Stimulated activated CD4-positive, alpha-beta T cell treated with anti-CD3 and anti-CD28 coated beads, Interleukin-12 subunit alpha, Interleukin-12 subunit beta, amount 100 ng/mL, for 48 hours (primary cell): ENCODE measurements around the gene CMC1.
"Not testable (repeated sequence)": the region's sequence is repeated elsewhere in the genome, so short reads cannot be mapped to it uniquely, and the experiment has no call there.

Experiments
- DNase-seq, 3 donors: peaks; one replicate each; pipeline ENCODE4 v3.0.0-alpha.2; 2020; ENCODE audit warnings: low read depth in 2 of 3, low spot score in 1 of 3

The CMC1 gene, protein sequence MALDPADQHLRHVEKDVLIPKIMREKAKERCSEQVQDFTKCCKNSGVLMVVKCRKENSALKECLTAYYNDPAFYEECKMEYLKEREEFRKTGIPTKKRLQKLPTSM

DNA sequence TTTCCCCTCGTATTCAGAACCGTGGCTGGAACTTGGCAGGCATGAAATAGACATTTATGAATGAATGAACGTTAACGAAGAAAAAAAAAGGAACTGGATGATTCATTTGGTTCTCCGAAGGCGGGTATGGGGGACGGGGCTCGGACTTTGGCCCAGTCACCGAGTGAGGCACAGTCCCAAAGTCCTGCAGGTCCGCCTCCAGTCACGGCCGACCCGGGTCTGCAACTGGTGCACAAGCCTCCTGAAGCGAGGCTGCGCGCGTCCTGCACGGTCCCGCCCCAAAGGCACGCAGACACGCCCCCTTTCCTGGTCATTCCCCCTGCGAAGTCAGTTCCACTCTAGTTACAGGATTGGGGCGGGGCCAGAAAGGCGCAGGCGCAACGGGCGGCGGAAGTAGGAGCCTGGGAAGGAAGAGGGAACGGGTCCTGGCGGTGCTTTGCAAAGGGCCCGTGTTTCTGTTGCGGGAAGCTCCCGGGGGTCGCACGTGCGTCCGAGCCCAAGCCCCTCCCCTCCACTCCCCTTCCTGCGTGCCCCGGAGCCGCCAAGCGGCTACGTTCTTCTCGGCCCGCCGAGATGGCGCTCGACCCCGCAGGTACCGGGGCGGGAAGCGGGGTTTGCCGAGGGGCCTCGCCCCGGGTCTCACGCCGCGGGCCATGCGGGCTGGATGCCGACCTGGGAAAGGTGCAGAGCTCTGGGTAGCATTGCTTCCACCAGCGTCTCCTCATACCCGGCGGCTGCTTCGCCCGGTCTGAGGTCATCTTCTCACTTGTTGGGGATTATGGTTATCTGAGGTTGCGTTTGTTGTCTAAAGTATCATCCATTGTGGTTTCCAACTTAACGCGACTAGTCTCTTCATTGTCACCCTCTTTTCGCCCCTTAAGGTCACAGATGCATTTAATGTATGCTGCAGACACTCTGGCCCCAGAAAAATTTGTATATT lies at the start of gene CMC1:
Gene CMC1 (plus strand): TSS at position 399 of the 940 bp plus-strand sequence. CDS start 175 bp downstream, at position 574.
- DNase-seq: peak; percentile 89 to 95 (median 92)

DNA sequence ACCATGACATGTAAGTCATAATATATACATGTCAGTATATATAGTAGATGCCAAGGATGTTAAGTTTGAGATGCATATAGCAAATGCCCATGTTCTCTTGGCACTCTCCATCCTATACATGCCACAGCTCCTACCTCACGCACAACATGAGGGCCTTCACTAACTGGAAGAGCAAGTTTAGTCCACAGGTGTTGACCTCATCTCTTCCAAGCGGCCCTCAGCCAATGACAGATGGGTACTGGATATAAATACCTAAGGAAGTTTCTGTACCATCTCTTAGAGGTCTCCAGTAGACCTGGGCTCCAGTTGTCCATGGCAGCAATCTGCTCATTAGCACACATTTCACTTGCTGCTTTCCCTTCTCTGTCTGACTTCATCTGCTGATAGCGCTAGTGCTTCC lies 43.3 kb upstream of the CMC1 start:
- no peak for DNase-seq

DNA sequence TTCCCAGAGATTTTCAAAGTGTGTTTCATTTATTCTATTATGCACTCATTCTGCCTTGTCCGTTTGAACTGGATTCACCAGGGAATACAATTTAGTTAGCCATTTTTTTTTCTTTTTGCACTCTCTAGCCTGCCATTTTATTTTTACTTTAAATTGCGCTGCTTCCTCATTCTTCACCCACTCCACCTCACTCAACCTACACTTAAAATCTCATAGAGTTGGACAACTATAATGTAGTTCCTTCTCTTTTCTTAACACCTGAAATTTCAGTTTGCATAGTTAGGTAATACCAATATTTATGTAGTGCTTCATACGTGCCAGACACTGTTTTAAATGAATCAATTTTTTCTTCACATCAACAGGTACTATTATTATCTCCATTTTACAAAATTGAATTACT lies 42.4 kb upstream of the CMC1 start:
- no peak for DNase-seq

DNA sequence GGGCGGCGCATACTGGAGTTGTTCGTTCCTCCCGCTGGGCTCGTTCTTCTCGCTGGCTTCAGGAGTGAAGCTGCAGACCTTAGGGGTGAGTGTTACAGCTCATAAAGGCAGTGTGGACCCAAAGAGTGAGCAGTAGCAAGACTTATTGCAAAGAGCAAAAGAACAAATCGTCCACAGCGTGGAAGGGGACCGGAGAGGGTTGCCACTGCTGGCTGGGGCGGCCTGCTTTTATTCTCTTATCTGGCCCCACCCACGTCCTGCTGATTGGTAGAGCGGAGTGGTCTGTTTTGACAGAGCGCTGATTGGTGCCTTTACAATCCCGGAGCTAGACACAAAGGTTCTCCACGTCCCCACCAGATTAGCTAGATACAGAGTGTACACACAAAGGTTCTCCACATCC lies 41.8 kb upstream of the CMC1 start:
- DNase-seq: not testable (repeated sequence)

DNA sequence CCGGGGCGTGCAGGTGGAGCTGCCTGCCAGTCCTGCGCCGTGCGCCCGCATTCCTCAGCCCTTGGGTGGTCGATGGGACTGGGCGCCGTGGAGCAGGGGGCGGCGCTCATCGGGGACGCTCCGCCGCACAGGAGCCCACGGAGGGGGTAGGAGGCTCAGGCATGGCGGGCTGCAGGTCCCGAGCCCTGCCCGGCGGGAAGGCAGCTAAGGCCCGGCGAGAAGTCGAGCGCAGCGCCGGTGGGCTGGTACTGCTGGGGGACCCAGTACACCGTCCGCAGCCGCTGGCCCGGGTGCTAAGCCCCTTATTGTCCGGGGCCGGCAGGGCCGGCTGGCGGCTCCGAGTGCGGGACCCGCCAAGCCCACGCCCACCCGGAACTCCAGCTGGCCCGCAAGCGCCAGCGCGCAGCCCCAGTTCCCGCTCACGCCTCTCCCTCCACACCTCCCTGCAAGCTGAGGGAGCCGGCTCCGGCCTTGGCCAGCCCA lies 41.0 kb upstream of the CMC1 start:
- not testable (repeated sequence) for DNase-seq

DNA sequence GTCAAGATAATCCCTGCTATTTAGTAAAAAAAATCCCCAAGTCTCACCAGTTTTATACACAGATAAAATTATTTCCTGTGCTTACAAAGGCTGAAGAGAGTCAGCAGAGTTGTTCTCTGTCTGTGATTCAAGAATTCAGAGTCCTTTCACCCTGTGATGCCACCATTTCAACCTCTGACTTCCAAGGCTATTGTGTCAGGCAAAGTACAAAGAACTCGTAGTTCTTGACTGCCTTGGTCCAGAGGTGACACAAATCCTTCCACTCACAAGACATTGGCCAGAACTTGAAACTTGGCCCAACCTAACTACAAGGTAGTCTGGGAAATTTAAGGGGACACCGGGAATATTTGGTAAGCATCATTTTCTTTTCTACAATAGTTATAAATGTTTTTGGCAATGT lies 34.9 kb upstream of the CMC1 start:
- DNase-seq: no peak

DNA sequence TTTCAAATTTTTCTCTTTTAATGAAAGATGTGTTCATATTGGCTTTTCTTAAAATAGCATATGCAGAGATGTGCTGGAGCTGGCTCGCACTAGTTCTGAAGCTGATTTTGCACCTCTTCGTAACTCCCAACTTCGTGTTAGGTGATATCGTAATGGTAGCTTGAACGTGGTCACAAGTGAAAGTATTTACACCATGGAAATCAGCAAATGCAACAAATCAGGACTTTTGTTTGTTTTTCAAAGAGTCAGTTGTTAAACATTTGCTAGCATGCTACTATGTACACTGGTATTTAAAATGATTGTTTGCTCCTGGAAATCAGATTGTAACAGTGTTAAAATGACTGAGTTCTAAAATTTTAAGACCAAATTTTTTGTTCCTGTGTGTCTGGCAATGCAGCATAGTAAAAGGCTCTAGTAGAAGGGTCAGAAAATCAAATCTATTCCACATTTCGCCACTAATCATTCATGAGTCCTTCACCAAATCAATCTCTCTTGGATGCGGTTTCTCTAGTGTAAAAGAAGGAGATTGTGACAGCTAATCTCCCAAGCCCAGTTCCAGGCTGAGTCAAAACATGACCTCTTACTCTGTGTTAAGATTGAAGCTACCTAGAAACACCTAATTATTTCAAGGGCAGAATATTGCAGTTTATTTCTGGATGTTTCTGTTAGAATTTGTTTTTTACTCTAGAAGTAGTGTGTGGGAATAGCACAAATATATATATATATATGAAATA lies 34.3 kb upstream of the CMC1 start:
- no peak for DNase-seq

DNA sequence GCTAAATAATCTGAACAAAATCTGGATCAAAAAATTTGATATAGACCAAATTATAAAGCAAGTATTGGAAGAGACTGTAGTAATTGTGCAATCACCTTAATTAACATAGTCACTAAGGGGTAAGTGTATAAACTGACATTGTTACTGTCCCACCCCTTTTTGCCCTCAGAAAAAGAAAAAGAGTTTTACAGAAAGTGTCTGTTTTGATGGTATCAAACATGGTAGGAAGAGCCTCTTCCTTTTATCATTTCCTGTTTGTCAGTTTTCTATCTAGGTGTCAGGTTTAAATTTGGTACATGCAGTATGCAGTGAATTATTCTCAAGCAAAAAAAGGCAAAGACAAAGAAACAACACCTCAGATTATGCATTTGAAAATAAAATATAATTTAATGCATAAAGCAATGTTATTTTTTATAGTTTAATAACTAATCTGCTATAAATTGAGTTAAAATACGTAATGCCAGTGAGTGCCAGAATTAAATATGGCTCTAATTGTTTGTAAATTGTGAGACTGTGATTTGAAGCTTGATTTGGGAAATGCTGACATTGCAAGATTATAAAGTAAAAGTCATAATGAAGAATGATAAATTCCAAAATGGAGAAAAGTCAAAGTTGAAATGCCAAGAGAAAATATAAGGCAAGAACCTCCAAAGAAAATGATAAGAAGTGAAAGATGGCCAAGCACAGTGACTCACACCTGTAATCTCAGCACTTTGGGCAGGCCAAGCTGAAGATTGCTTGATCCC lies 30.3 kb upstream of the CMC1 start:
- no peak for DNase-seq

DNA sequence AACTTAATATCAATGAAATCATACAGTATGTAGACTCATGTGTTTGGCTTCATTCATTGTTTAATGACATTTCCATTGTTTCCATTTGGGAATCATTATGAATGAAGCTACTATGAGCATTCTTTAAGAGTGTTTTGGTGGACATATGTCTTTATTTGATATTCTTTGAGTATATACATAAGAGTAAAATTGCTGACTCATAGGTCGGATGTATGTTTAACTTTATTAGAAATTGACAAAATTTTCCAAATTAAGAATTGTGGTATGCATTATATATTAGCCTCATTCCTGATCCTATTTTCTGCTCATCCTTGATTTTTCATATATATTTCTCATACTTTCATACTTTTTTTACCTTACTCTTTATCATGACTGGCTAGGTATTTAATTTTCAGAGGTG lies 28.7 kb upstream of the CMC1 start:
- DNase-seq: no peak

DNA sequence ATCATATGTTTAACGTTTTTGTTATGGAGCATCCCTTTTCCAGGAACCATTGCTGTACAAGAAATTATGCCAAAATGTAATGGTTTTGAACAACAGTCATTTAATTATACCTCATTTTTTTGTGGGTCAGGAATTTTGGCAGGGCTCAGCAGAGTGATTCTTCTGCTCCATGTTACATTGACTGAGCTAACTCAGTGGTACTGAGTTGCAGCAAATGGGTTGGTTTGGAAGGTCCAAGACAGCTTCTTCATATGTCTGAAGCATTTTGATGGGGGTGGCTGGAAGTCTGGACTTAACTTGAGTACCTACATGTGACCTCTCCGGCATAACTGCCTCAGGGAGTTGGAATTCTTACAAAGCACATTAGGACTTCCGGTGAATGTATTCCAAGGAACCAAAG lies 26.0 kb upstream of the CMC1 start:
- DNase-seq: no peak

DNA sequence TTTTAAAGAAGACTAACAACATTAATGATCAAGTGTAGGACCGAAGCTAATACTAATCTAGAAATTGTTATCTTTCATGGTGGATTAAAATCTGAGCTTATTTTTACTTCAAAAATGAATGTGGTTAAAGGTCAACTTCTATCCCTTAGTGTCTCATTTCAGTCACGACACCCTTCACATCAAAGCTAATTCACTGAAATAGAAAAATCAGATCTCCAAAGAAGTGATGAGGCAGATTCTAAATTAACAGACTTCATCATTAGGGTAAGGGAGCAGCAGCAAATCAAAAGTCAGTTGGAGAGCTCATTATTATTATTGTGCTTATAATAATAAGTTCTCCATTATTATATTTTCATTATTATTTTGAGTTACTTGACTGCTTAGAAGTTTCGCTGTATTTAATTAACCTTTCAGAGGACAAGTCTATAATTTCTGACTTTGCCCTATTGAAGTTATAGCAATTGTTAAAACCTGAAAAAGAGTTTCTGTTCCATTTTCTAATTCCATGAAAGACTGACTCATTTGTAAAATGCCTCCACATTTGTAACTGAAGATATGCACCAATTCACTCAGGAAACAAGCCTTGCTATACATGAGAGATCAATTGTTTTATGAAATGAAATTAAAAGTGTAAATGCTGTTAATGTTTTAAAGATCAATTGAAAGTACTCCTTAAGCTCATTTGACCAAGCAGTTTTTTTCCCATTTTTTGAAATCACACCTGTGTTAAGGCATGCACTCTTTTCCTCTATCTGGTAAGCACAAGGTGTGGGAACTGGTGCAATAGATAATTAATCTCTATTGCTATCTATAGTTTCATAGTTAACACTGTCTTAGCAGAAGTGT lies 23.1 kb upstream of the CMC1 start:
- DNase-seq: no peak

DNA sequence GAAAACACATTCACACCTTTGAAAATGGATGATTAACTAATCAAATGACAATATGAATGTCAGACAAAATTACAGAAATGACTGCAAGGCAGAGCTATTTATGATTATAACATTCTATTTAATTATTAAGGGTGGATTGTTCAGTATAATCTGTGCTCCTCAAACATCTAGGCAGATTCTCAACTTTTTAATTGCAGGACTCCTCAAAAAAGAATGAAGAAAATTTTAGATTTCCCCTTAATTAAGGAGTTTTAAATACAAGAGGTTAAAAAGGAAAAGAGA lies 22.6 kb upstream of the CMC1 start:
- DNase-seq: no peak

DNA sequence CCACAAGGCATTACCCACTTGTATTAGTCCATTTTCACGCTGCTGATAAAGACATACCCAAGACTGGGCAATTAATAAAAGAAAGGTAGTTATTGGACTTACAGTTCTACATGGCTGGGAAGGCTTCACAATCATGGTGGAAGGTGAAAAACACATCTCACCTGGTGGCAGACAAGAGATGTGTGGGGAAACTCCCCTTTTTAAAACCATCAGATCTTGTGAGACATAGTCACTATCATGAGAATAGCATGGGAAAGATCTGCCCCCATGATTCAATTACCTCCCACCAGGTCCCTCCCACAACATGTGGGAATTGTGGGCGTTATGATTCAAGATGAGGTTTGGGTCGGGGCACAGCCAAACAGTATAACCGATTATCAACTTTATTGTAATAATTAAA lies 17.0 kb upstream of the CMC1 start:
- no peak for DNase-seq

DNA sequence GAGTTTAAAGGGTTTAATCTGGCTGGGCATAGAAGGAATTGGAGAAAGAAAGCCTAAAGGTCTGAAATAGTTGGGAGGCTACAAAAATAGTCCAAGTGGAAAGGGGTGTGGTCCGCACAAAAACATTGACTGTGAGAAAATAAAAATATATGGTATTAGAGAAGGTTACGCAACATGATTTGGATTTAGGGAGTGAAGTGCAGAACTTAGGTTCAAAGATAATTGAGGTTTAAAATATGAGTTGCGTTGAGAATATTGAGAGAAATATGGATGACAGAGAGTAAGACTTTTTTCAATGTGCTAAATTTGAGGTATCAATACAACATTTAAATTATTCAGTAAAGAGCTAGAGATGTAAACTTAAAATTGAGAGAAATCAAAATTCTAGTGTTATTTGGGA lies 15.4 kb upstream of the CMC1 start:
- no peak for DNase-seq

DNA sequence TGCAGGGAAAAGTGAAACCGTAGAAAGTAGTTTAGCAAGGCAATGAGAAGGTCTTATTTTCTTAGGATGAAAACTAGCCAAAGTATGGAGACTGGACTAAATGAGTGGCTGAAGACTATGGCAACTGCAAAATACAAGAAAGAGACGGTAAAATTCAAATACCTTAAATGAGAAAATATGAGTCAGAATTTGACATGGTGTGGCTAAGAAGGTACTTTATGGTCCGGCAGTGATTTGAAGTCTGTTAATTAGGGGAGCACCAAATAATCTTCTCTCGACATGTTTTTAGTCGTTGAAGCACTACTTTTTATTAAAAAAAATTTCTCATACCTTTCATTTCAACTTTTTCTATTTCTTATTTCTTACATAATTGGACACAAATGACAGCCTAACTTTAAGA lies 12.8 kb upstream of the CMC1 start:
- no peak for DNase-seq

DNA sequence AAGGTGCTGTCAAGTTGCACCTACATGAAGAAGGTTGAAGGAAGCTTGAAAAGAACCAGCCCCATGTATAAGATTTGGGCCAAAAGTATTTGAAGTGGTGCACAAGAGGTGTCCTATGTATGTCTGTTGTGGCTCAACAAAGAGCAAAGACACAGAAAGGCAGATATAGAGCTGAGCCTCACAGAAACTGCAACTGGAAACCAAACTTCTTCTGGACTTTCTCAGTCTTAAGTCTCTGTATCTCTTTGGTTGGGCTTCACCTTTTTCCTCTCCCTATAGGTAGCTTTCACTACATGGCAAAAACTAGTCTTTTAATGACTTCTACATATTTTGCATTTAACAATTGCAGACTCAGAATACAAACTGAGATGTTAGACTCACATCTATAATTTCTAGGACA lies 8.8 kb upstream of the CMC1 start:
- DNase-seq: no peak

DNA sequence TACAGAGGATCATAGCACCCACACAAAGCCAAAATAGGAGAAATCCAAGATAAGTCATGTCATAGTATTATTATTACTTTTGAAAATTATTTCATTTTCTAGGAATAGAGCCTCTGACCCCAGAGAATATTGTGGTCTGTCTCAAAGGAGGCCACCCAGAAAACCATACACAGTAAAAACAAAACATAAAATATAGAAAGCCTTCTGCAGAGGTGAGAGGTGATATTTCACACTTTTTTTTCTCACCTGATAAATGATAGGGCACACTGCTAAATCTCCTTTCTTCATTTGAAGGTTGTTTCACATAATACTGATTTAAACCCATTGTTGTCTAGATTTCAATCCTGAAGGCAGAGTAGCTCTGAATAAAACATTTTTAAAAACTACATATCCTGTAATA lies 7.0 kb upstream of the CMC1 start:
- DNase-seq: no peak

DNA sequence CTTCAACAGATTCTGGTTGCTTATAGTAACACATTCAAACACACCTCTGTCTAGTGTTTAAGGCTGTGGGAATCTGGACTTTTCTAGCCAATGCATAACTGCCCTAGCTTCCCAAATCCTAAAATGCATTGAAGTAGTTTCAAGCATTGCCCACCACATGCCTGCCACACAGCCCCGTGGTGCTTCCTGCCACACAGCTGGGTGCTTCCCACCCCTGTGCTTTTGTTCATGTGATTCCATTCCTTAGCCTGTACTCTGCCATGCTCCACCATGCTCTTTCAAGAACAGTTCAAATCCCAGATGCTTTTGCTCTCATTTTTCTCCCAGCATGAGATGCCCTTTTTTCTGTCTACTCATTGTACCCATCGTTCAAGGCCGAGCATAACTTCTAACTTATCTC lies 2.3 kb upstream of the CMC1 start:
- no peak for DNase-seq

DNA sequence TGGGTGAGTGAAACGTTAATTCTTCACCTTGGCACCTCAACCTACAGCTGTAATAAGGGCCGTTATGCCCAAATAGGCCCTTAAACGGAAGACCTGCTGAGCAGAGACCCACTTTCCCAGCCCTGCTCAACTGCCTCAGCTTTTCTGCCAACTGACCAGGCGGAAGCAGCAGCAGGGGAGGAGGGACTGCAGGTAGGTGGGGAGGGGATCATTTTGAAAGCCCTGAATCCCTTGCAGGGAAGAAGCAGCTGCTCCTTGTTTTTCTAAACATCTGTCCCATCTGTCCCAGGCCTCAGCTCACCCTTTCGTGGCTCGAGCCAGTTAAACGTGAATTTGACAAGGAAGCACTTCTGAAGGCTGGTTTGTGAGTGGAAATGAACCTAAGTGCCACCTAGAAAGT lies 978 bp upstream of the CMC1 start:
- DNase-seq: no peak

DNA sequence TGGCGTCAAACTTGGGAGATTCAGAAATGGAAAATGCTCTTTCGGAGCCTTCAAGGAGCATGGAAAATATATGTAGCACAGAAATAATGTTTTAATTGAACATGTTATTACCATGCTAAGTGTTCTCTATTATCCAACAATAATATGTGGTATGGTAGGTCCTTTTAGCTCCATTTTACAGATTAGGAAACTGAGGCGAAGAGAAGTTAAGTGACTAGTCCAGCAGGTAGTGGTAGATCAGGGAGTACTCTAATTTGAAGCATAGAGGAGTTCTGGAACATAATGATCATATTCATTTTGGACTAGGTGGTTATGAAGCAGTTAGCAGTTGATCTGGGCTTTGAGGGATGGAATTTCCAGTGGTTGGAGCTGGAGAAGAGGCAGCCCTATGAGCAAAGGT lies 1.1 kb downstream of the CMC1 start:
- no peak for DNase-seq
